Body of pancreas (tissue), 4 donors: ENCODE measurements around the gene BANK1.

Source experiments
- CTCF ChIP-seq, 7 experiments: fragments of 450-650 bp in 4 of 7; fragments of 200-600 bp in 3 of 7; sonication (generic) in 3 of 7; IDR thresholded peaks; one replicate each; pipeline ENCODE4 v1.5.1; 2016 to 2019; ENCODE audit warnings: antibody characterized with exemption in 7 of 7
- POLR2A ChIP-seq, 3 donors: fragments of 450-650 bp; IDR thresholded peaks; one replicate each; pipeline ENCODE4 v1.6.1; 2016; ENCODE audit warnings: antibody characterized with exemption in 3 of 3, mild to moderate bottlenecking in 2 of 3

- TF ChIP-seq CTCF (IDR thresholded peaks at IDR 0.05) (no peak), POLR2A (IDR thresholded peaks at IDR 0.05) (no peak)
These were observed 193.3 kb downstream of the BANK1 start for GRCh38 chr4:101983835-101984234.
